Stimulated activated CD4-positive, alpha-beta T cell treated with anti-CD3 and anti-CD28 coated beads, Interleukin-4, amount 100 ng/mL, for 48 hours (primary cell): ENCODE measurements around the gene QKI.
"Not testable (repeated sequence)": the region's sequence is repeated elsewhere in the genome, so short reads cannot be mapped to it uniquely, and the experiment has no call there.

Experiments
- DNase-seq, 2 donors: peaks; one replicate each; pipeline ENCODE4 v3.0.0-alpha.2; 2020; ENCODE audit warnings: low read depth in 2 of 2

QKI gene

GRCh38 chr6:163414117-163414945 is at the start of gene QKI:
Gene QKI, plus strand, starts transcription at chr6:163414718. Its CDS starts 476 bp downstream, at chr6:163415194.
- peak; percentile 71 to 79 for DNase-seq

GRCh38 chr6:163366288-163366687 is 48.2 kb upstream of the QKI start:
- DNase-seq = no peak

DNA sequence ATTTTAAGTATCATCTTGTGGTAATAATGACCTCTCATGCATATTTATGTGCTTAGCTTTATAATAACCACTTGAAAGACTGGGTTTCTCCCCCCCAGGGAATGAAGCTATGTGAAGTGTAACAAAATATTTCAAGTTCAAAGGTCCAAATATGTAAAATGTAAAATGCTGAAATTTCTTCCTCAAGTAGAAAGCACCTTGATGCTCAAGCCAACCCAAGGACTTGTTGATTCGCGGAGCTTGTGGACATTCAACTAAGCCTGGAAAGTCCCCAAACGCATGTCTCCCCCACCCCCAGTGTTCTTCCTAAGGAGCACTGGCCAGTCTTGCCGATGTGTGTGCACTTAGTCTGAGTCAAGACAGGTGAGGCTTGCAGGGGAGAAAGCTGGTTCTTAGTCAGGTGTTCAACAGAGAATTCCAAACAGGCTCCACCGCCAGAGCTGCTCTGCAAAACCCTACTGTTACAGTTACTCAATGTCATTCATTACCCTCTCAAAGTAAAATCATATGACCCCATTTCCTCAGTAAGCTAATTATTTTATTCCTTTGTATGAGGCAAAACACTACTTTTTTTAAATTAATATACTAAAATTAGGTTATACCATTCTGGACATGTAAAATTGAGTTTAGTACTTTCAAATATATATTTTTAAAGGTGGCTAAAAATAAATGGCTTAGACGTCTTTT is 46.9 kb upstream of the QKI start:
- DNase-seq = no peak

DNA sequence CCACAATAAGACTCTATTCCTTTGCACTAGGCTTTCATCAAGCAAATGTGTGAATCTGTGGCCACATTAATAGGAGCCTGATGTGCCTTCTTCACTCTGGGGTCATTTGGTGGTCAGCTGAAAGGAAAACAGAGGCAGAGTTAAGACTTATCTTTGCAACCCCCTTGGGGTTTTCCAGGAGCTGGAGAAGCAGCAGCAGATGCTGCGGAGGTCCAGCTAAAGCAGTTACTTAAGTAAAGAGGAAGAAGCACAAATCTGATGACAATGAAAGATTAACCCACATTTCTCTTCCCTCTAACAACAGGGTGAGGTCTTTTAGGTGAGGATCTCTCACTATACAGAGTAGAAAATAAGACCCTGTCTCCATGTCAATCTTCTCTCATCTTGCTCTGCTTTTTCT is 45.4 kb upstream of the QKI start:
- DNase-seq = no peak

DNA sequence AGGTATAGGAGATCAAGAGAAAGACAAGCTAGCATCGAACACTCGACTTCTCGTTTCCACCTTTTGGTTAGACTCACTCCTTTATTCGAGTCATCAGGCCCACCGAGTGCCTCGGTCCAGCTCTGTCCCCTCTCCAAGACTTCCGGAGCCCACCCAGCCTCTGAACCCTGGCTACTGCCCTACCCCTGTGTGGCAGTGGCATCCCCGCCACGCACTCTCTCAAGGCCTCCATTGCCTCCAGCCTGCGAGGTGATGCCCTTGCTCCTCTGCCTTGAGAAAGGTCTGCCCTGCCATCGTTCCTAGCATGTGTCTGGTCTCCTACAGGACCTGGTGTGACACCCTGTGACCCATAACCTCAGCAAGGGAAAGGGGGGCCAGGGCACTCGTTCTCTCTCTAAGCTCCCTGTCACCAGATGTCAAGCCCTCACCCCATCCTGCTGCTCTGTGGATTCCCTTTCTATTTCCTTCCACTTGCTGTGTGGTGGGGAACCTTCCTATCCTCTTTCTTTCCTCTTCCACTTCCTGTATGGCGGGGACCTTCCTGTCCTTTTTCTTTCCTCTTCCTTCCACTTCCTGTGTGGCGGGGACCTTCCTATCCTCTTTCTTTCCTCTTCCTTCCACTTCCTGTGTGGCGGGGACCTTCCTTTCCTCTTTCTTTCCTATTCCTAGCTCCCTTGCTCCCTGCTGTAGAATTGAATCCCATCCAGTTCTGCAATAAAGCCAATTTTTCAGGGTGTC is 44.7 kb upstream of the QKI start:
- no peak for DNase-seq

GRCh38 chr6:163370464-163371117 is 43.9 kb upstream of the QKI start:
- no peak for DNase-seq

- no peak for DNase-seq
Measured at GRCh38 chr6:163371129-163371528, 43.4 kb upstream of the QKI start.

DNA sequence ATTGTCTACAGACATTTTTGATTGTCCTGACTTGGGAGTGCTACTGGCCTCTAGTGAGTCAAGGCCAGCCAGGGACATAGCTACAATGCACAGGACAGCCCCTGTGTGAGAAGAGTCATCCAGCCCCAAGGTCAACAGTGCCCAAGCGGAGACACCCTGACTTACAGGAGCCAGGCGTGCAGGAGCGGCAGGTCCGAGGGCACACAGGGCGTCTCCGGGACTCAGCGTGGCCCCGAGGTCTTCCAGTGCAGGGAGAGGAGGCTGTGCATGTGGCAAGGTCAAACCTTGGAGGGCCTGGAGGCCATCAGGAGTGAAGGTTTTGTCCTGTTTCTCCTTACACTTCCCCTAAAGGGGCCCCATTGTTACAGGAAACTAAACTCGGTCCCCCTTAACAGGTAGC is 41.3 kb upstream of the QKI start:
- DNase-seq = no peak

DNA sequence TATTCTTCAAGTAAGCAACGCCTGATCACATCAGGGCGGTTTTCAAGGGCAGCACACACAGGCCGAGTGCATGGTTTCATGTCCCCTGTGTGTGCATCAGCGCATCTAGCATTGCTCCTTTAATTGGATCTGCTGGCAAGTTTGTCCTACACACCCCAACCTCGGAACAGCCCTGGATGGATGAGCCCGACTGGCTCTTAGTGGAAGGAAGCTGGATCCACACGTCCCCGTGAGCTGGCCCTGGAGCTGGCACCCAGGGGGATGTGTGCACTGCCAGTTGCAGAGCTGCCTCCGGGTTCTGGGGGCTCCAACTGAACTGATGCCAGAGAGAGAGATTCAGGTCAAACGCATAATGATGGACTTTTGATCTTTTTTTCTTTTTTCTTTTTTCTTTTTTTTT is 39.2 kb upstream of the QKI start:
- no peak for DNase-seq

DNA sequence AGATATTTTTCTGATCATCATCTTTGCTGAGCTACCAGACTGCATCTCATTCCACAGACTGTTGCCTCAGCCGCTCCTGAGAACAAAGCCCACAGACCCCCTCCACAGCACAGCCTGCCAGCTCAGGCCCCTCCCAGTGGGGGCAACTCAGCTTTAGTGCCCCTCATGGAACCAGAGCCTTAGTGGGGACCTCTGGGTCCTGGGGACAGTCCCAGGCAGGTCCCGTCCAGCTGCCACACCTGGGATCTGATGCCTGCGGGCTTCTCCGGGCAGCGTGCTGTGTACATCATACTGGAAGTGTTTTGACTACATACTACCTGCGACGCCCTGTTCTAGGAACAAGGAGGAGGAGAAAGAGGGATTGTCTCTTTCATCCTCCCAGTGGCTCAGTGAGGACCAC is 38.3 kb upstream of the QKI start:
- DNase-seq = no peak

- no peak for DNase-seq
Measured at GRCh38 chr6:163377561-163377960, 37.0 kb upstream of the QKI start.

GRCh38 chr6:163380216-163380615 is 34.3 kb upstream of the QKI start:
- DNase-seq = no peak

DNA sequence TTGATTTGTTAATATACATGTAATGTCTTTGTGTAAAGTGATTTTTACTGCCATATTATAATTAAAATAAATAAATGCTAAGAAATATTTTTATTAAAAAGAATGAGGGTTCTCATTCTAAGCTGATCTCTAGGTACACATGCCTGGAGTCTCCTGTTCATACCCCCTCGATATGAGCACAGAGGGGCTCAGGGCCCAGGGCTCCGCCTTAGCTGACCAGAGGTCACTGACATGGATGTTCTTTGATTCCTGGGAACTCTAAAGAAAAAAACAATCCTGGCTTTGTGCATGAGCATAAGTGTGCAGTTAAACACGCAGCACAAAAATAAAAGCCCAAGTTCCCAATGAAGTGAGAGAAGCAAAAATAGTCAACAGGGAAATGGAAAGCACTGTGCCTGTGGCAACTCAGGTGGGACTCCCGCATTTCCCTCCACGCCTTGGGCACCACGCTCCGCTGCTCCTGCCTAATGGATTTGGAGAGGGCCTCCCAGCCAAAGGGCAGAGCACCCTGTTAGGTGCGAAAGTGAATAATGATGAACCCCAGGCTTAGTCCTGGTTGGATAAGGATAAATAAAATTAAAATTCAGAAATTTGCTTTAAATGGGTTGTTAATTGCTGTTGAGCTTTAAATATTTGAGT is 33.3 kb upstream of the QKI start:
- no peak for DNase-seq

- not testable (repeated sequence) for DNase-seq
Measured at GRCh38 chr6:163383396-163383795, 31.1 kb upstream of the QKI start.

DNA sequence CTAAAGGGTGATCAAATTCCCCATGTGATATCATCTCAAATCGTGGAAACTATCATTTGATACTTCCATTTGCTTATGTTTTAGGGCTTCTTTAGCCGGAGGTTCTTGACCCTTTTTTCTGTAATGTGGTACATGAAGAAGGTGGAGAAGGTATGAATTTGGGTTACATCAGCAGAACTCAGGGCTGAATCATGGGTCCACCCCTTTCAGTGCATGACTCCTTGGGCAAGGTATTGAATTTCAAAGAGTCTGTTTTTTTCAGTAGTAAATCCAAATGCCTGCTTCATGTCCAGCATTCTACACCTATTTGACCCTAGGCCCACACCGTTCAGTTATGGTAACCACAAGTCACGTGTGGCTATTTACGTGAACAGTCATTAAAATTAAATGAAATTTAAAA is 30.6 kb upstream of the QKI start:
- DNase-seq = no peak

GRCh38 chr6:163384510-163384909 is 30.0 kb upstream of the QKI start:
- no peak for DNase-seq

DNA sequence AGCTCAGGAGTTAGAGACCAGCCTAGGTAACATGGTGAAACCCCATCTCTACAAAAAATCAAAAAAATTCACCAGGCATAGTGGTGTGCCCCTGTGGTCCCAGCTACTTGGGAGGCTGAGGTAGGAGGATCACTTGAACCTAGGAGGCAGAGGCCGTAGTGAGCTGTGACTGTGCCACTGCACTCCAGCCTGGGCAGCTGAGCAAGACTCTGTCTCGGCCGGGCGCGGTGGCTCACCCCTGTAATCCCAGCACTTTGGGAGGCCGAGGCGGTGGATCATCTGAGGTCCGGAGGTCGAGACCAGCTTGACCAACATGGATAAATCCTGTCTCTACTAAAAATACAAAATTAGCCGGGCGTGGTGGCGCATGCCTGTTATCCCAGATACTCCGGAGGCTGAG is 29.0 kb upstream of the QKI start:
- DNase-seq = not testable (repeated sequence)

- DNase-seq = no peak
Measured at GRCh38 chr6:163386329-163386908, 28.1 kb upstream of the QKI start.

GRCh38 chr6:163387317-163387716 is 27.2 kb upstream of the QKI start:
- no peak for DNase-seq

DNA sequence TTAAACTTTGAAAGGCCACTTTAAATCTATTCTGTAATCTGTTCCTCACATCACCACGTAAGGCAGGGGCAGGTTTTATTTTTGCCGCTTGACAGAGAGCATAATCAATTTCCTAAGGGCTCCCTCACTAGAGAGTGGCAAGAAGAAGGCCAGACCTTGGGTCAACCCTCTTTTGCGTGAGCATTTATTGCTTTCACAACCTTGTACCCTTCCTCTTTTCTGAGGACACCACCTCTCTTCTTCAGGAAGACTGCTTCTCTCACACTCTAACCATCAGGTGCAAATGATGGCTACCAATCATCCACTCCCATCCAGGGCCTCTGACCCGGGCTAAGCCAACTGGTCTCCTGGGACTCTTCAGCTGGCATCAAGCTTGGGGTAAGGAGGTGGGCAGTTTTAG is 25.2 kb upstream of the QKI start:
- no peak for DNase-seq

DNA sequence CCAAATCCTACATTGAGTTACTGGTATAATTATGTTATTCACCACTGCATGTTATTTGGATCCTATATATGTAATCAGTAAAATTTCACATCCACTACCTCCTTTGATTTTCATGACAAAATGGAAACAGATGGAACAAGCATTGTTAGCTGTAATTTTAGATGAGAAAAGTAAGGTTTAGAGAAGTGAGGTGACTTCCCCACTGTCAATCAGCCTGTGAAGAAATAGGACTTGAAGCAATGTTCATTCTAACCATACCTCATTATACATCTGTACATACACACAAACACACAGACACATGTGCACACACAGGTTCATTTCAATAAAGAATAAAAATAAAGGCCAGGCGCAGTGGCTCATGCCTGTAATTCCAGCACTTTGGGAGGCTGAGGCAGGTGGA is 23.7 kb upstream of the QKI start:
- DNase-seq = no peak
